Ovary (tissue), 9 donors: ENCODE measurements around the gene BMP3. TPM values are rescaled to one million over a fixed set of nuclear protein-coding genes. Genes with fewer than 3 reads are reported as not detected.

Experiments
- DNase-seq, 5 donors: peaks; one replicate each; pipeline ENCODE4 v3.0.0-alpha.2; 2019 to 2020
- H3K27ac ChIP-seq, 2 donors: fragments of 200-600 bp; one replicate each; pipeline versions ENCODE4 v1.5.1 to v1.8.0; 2019 to 2022
- H3K27me3 ChIP-seq: fragments of 200-600 bp; one replicate; pipeline ENCODE4 v1.8.0; 2022
- H3K36me3 ChIP-seq: fragments of 200-600 bp; sonication (generic); one replicate; pipeline ENCODE4 v1.5.1; 2019
- H3K4me1 ChIP-seq: one replicate; pipeline ENCODE4 v1.8.1; 2013; ENCODE audit warnings: mild to moderate bottlenecking, moderate library complexity; ENCODE audit not compliant: insufficient read depth
- H3K4me3 ChIP-seq: fragments of 200-600 bp; sonication (generic); one replicate; pipeline ENCODE4 v1.5.1; 2017
- H3K9me3 ChIP-seq, 2 donors: fragments of 200-600 bp in 1 of 2; sonication (generic) in 1 of 2; one replicate each; pipeline versions ENCODE4 v1.5.1 to v1.8.1; 2013 to 2019; ENCODE audit warnings: mild to moderate bottlenecking in 1 of 2, moderate library complexity in 1 of 2
- EP300 ChIP-seq: sonication (generic); formaldehyde crosslinking; IDR thresholded peaks from one replicate; pipeline ENCODE4 v1.6.1; 2017; ENCODE audit warnings: antibody characterized with exemption
- POLR2A ChIP-seq: fragments of 450-650 bp; IDR thresholded peaks from one replicate; pipeline ENCODE4 v1.6.1; 2017; ENCODE audit warnings: antibody characterized with exemption, mild to moderate bottlenecking, moderate library complexity
- WGBS, 3 donors: extraction: QIAGEN DNeasy Blood & Tissue Kit in 1 of 3; methylation state at CpG; one replicate each; pipeline versions ENCODE4 v1.1.5 to v1.1.7; 2013 to 2017; 5-methylcytosine and 5-hydroxymethylcytosine counted together
- intact Hi-C, 4 donors: fragments of 100-400 bp; cut with DNase I; formaldehyde crosslinking; loops; one replicate each; pipeline versions ENCODE4 v1.11.0 to v1.15.1; 2022 to 2023
- polyA plus RNA-seq, 2 donors: library from polyadenylated mRNA; stranded (reverse); fragments of 200-250 nt in 1 of 2; fragments of 350-450 nt in 1 of 2; fragmentation: Illumina TruSeq in 1 of 2; extraction: RNeasy Lipid Tissue Mini Kit (QIAGEN cat#74804) in 1 of 2; gene quantifications; one replicate each; pipeline ENCODE4 v1.2.3, GENCODE V29; 2013 to 2014
- total RNA-seq, 7 donors: library from RNA; depleted of rRNA in 2 of 7; stranded (reverse); fragments of >200 nt in 2 of 7; fragmentation: NEBNext Ultra II Directional in 3 of 7; extraction: Animal tissue kit (Norgen Biotek cat#: 25700) in 3 of 7; gene quantifications; one replicate each; pipeline versions ENCODE4 v1.1.0 to v1.2.4, GENCODE V29; 2016 to 2023
- TF ChIP-seq, protein P1 (sequence below), 3 donors: fragments of 450-650 bp in 2 of 3; fragments of 200-600 bp in 1 of 3; IDR thresholded peaks; one replicate each; pipeline versions ENCODE4 v1.5.1 to v1.8.0; 2016 to 2022; ENCODE audit warnings: antibody characterized with exemption in 3 of 3, mild to moderate bottlenecking in 1 of 3
- donor health status: DM: no; HTN: no; CAD: no; lungs with moderate emphysema.
- donor health status: DM: no; HTN: no; CAD: no.
- donor health status: Bipolar disorder and iron deficiency.
- donor health status: DM: yes; HTN: yes; CAD: no.
- donor health status: DM: no; HTN: no; CAD: no.
- donor health status: DM: yes; HTN: yes; CAD: no.

Gene BMP3
- total and polyA plus RNA-seq, 9 donors = 0.56 to 10.1 (median 3.9) TPM

DNA sequence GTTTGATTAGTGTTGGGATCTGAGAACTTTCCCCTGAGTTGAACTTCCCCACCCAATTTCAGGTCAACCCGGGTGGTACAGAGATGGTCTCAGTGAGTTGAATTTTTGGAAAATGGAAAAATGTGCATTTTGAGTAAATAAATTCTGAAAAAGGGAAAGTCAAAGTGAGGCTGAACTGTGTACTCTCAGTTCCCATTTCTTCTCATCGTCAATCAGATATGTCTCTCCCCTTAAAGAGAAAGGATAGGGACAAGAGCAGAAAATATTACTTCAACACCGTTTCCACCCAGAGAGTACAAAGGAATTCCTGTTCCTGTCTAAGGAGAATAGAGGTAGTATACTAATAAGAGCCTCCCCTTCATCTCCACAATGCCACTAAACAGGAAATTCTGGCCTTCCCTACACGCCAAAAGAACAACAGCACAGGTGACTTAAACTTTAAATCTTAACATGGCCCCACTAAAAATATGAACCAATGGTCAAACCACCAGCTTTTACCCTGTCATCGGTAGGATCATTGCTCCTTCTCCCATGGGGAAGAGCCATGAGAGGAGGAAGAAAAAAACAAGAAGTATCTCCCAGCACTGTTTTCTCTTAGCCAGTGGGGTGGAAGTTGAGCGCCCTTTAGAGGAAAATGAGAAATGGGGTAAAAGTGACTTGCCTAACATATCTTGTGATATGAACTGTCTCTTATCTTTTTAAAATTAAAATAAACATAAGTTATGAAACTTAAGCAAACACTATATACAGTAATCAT is 30.3 kb downstream of the BMP3 start:
- intact Hi-C loops = no loop called here
- H3K27ac ChIP-seq = no peak overlapping the region
- H3K9me3 ChIP-seq = no peaks in the 10 kb centered on the region
- TF ChIP-seq EP300 (no peak), POLR2A (no peak)
- TF ChIP-seq, protein P1, sequence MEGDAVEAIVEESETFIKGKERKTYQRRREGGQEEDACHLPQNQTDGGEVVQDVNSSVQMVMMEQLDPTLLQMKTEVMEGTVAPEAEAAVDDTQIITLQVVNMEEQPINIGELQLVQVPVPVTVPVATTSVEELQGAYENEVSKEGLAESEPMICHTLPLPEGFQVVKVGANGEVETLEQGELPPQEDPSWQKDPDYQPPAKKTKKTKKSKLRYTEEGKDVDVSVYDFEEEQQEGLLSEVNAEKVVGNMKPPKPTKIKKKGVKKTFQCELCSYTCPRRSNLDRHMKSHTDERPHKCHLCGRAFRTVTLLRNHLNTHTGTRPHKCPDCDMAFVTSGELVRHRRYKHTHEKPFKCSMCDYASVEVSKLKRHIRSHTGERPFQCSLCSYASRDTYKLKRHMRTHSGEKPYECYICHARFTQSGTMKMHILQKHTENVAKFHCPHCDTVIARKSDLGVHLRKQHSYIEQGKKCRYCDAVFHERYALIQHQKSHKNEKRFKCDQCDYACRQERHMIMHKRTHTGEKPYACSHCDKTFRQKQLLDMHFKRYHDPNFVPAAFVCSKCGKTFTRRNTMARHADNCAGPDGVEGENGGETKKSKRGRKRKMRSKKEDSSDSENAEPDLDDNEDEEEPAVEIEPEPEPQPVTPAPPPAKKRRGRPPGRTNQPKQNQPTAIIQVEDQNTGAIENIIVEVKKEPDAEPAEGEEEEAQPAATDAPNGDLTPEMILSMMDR (IDR thresholded peaks at IDR 0.05) = no peak
- 87 to 91% (median 90%) methylated on average over 6 of the region's 6 CpGs for WGBS, 3 donors
- no peaks in the 10 kb centered on the region for H3K36me3 ChIP-seq
- no peak overlapping the region for H3K4me3 ChIP-seq
- H3K4me1 ChIP-seq = no peaks in the 10 kb centered on the region
- H3K27me3 ChIP-seq = no peaks in the 10 kb centered on the region
- DNase-seq = no peak

DNA sequence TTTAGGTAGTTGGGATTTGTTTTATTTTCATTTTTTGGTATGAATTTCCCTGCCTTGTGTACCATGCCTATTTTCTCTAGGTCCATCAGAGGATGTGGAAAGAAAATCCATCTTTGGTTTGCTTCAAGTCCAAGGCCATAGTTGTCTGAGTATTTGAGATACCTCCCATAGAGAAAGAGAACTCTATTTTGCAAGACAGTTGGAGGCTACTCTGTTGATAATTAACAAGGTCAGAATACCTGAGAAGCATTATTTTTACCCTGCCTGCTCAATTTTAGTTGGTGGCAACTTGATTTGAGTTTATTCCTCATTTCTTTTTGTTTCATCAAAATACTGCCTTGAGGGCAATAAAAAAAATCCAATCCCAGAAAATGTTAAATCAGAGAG is 30.8 kb downstream of the BMP3 start:
- Histone ChIP-seq H3K27ac (no peak overlapping the region), H3K9me3 (no peaks in the 10 kb centered on the region), H3K4me1 (no peaks in the 10 kb centered on the region), H3K36me3 (no peaks in the 10 kb centered on the region), H3K4me3 (no peak overlapping the region), H3K27me3 (no peaks in the 10 kb centered on the region)
- TF ChIP-seq POLR2A = no peak
- no peak for TF ChIP-seq EP300
- TF ChIP-seq, protein P1 (IDR thresholded peaks at IDR 0.05) = no peak
- intact Hi-C loops = no loop called here
- DNase-seq = no peak

- no peak for DNase-seq
- no peaks in the 10 kb centered on the region for H3K4me1 ChIP-seq
- intact Hi-C loops = no loop called here
- WGBS, 3 donors = 0 to 11% (median 5%) methylated on average over 1 of the region's 1 CpG
- no peak overlapping the region for H3K4me3 ChIP-seq
- H3K36me3 ChIP-seq = no peaks in the 10 kb centered on the region
- H3K27ac ChIP-seq = no peak overlapping the region
- no peaks in the 10 kb centered on the region for H3K9me3 ChIP-seq
- no peaks in the 10 kb centered on the region for H3K27me3 ChIP-seq
- TF ChIP-seq EP300 = no peak
- no peak for TF ChIP-seq POLR2A
- TF ChIP-seq, protein P1 (IDR thresholded peaks at IDR 0.05) = no peak
These were observed 31.5 kb downstream of the BMP3 start for GRCh38 chr4:81062001-81062400.

DNA sequence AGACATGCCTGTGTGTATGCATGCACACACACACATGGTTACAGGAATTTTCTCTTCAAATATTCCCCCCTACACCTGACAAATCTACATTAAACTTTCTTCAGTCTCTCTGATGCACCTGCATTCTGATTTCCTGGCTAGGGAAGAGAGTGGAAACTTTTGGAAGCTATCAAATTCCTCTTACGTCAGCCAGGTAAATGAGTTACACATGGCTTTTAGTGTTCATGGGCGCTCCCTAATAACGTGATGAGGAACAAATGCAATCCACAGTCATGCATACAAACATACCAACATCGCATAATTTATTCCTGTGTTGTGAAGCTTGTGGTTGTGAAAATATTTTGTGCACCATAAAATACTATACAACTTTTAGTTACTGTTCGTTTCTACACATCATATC is 34.9 kb downstream of the BMP3 start:
- Histone ChIP-seq H3K9me3 (no peaks in the 10 kb centered on the region), H3K4me3 (no peak overlapping the region), H3K27me3 (no peaks in the 10 kb centered on the region), H3K4me1 (no peaks in the 10 kb centered on the region), H3K36me3 (no peaks in the 10 kb centered on the region), H3K27ac (no peak overlapping the region)
- intact Hi-C loops = loop anchor here in 1 of 4 donors (5.0 kb wide), 1 partner anchor 287 kb away; no protein-coding TSS in a partner anchor
- DNase-seq = no peak
- WGBS, 3 donors = 60 to 66% (median 64%) methylated on average over 5 of the region's 5 CpGs
- TF ChIP-seq, protein P1 (IDR thresholded peaks at IDR 0.05) = no peak
- TF ChIP-seq POLR2A (no peak), EP300 (no peak)
